HTERT RPE-1 (cell line): ENCODE measurements around the gene ALG12.

Experiments
- in situ Hi-C: fragments of 300-500 bp; cut with MboI; formaldehyde crosslinking; loops from 4 replicates; pipeline ENCODE4 v1.14.3; 2020; ENCODE audit warnings: low sequenced_read_pairs

The ALG12 gene

GRCh38 chr22:49915610-49916009 is 2.6 kb downstream of the ALG12 start:
- in situ Hi-C loops: no loop called here

- in situ Hi-C loops: no loop called here
These were observed 4.0 kb downstream of the ALG12 start for GRCh38 chr22:49914256-49914655.

- in situ Hi-C loops: no loop called here
These were observed 4.8 kb downstream of the ALG12 start for GRCh38 chr22:49913446-49913845.

- in situ Hi-C loops: no loop called here
These were observed 5.2 kb downstream of the ALG12 start for GRCh38 chr22:49913026-49913425.

GRCh38 chr22:49911881-49912625 is 6.2 kb downstream of the ALG12 start:
- in situ Hi-C loops: no loop called here

- in situ Hi-C loops: no loop called here
These were observed 7.7 kb downstream of the ALG12 start for GRCh38 chr22:49910229-49911155.

GRCh38 chr22:49909476-49910205 is 8.6 kb downstream of the ALG12 start:
- in situ Hi-C loops: no loop called here

- in situ Hi-C loops: no loop called here
These were observed 10.4 kb downstream of the ALG12 start for GRCh38 chr22:49907807-49908206.

GRCh38 chr22:49906799-49907290 is 11.4 kb downstream of the ALG12 start:
- in situ Hi-C loops: no loop called here

GRCh38 chr22:49906071-49906798 is 12.0 kb downstream of the ALG12 start:
- in situ Hi-C loops: no loop called here

GRCh38 chr22:49905465-49905864 is 12.8 kb downstream of the ALG12 start:
- in situ Hi-C loops: no loop called here

- in situ Hi-C loops: no loop called here
These were observed 14.2 kb downstream of the ALG12 start for GRCh38 chr22:49904040-49904369.

- in situ Hi-C loops: no loop called here
These were observed 14.8 kb downstream of the ALG12 start for GRCh38 chr22:49903322-49904039.

- in situ Hi-C loops: no loop called here
These were observed 16.8 kb downstream of the ALG12 start for GRCh38 chr22:49901457-49901856.

- in situ Hi-C loops: no loop called here
These were observed 17.6 kb downstream of the ALG12 start for GRCh38 chr22:49900441-49901230.

GRCh38 chr22:49899530-49899929 is 18.7 kb downstream of the ALG12 start:
- in situ Hi-C loops: no loop called here

- in situ Hi-C loops: no loop called here
These were observed 21.1 kb downstream of the ALG12 start for GRCh38 chr22:49897015-49897684.

GRCh38 chr22:49896201-49896600 is 22.0 kb downstream of the ALG12 start:
- in situ Hi-C loops: no loop called here
